ENCODE results near the gene CBX2. TPM values are rescaled to one million over a fixed set of nuclear protein-coding genes. Genes with fewer than 3 reads are reported as not detected.

Gene CBX2
- total RNA-seq, 1 experiment from 2014 or later, result 79.4 TPM

DNA sequence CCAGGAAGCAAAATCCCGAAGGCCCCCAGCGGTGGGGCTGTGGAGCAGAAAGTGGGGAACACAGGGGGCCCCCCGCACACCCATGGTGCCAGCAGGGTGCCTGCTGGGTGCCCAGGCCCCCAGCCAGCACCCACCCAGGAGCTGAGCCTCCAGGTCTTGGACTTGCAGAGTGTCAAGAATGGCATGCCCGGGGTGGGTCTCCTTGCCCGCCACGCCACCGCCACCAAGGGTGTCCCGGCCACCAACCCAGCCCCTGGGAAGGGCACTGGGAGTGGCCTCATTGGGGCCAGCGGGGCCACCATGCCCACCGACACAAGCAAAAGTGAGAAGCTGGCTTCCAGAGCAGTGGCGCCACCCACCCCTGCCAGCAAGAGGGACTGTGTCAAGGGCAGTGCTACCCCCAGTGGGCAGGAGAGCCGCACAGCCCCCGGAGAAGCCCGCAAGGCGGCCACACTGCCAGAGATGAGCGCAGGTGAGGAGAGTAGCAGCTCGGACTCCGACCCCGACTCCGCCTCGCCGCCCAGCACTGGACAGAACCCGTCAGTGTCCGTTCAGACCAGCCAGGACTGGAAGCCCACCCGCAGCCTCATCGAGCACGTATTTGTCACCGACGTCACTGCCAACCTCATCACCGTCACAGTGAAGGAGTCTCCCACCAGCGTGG lies 6.5 kb downstream of the CBX2 start:
- Histone ChIP-seq H3K14ac (ENCODE audit: insufficient read depth, low read length) (no peak overlapping the region), H4K20me1 (ENCODE audit: control insufficient read depth, insufficient read depth, insufficient read length) (peaks cover 9% of the 10 kb centered on the region), H3K56ac (ENCODE audit: insufficient read length, low read depth, low read length) (no peak overlapping the region), H3K79me2 (ENCODE audit: insufficient read depth, low read length) (0 out of 2 replicates have a peak, but pooled peaks cover 2% of the 10 kb centered on the region), H2BK120ac (ENCODE audit: low read depth, low read length, poor library complexity, severe bottlenecking) (no peak overlapping the region), H3K79me1 (ENCODE audit: insufficient read depth, low read depth, low read length, poor library complexity, severe bottlenecking) (peaks cover 3% of the 10 kb centered on the region), H3K4ac (ENCODE audit: low read depth, low read length) (no peak overlapping the region), H2AK5ac (ENCODE audit: insufficient read length, low read length) (no peak overlapping the region), H3K23me2 (ENCODE audit: insufficient read length, low read depth, low read length, poor library complexity, severe bottlenecking) (peaks cover under 1% of the 10 kb centered on the region), H2BK15ac (ENCODE audit: low read depth, low read length) (no peak overlapping the region), H3K27me3 (ENCODE audit: insufficient read depth, low read length) (peaks cover 10% of the 10 kb centered on the region; the same call in 1 of the 2 replicates), H3K23ac (ENCODE audit: insufficient read length, low read depth, low read length) (no peak overlapping the region), H2AFZ (ENCODE audit: low read length) (no peak overlapping the region), H3K18ac (ENCODE audit: insufficient read length, low read depth, low read length) (no peak overlapping the region), H3K9me3 (ENCODE audit: control insufficient read depth, low read depth, low read length) (no peaks in the 10 kb centered on the region), H4K8ac (replicated peaks; ENCODE audit: insufficient read length, low read depth, low read length) (no peak overlapping the region), H3T11ph (ENCODE audit: low read length) (no peak overlapping the region), H2BK20ac (ENCODE audit: low read depth, low read length, poor library complexity, severe bottlenecking) (no peak overlapping the region), H4K5ac (ENCODE audit: insufficient read length, low read depth, low read length) (no peak overlapping the region), H2BK12ac (ENCODE audit: insufficient read length, low read depth, low read length) (no peak overlapping the region), H2BK5ac (ENCODE audit: insufficient read length, low read length) (no peak overlapping the region), H4K91ac (ENCODE audit: insufficient read length, low read depth, low read length) (no peak overlapping the region), H3K27ac (ENCODE audit: insufficient read length, low read depth, low read length) (no peak overlapping the region), H3K4me2 (ENCODE audit: insufficient read depth, insufficient read length, low read length) (no peak overlapping the region), H3K9ac (ENCODE audit: extremely low read depth, insufficient read length, low read length) (no peak overlapping the region), H3K4me1 (ENCODE audit: insufficient read depth, low read length) (peaks cover 10% of the 10 kb centered on the region)
- no CpG with 5 or more reads among the region's 31 CpGs for WGBS (ENCODE audit: extremely low coverage, insufficient read length, low lambda C conversion rate)
- Mint-ChIP-seq H3K27me3 (ENCODE audit: low read depth) (peaks cover 40% of the 10 kb centered on the region), H3K27ac (no peak overlapping the region), H3K4me3 (no peak overlapping the region), H3K4me1 (peaks cover 42 to 53% of the 10 kb centered on the region in 2 experiments), H3K36me3 (ENCODE audit: insufficient read depth in 1 of 3, low read depth in 3 of 3) (peaks cover 40 to 62% (median 57%) of the 10 kb centered on the region in 3 experiments), H3K9me3 (no peaks in the 10 kb centered on the region)
- no peak for TF ChIP-seq CTCF (conservative IDR thresholded peaks at IDR 0.05)
- DNase-seq, result no peak
